GM18498 (cell line): ENCODE data around the gene IFT52.
A peak's percentile ranks its signal among the peaks of the same experiment; 100 is the strongest.

Experiments used
- ATAC-seq: cut with Tn5 transposase; IDR thresholded peaks from one replicate; pipeline ENCODE4 v1.9.1; 2021; ENCODE audit warnings: mild to moderate bottlenecking, moderate library complexity; ENCODE audit not compliant: unreplicated experiment

Gene IFT52

DNA sequence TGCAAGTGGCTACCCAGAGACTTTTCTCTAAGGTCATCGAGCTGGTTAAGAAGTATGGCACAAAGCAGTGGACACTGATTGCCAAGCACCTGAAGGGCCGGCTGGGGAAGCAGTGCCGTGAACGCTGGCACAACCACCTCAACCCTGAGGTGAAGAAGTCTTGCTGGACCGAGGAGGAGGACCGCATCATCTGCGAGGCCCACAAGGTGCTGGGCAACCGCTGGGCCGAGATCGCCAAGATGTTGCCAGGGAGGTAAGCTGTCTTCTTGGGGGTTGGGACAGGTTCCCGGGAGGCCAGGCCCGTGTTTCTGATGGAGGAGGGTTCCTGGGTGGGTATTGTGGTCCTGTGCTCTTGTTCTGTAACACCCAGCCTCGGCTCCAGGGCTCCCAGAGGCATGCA, 96.1 kb downstream of the IFT52 start:
- no peak for ATAC-seq

DNA sequence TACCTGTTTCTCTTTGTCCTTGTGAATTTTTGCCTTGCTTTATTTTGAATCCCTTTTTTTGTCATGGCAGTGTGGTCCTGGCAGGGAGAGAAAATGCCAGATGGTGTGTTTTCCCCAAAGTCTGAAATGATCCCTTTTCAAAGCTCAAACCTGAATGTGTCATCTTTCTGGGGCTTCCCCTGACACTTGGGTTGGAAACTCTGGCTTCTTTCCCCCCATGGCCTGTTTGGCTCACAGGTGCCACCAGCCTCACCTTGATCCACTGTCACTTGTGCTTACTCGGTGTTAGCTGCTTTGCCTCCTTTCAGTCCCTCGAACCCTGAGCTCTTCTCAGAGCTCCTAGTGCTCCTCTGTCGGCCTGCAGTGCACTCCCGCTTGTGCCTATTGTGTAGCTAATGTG, 98.4 kb downstream of the IFT52 start:
- no peak for ATAC-seq

DNA sequence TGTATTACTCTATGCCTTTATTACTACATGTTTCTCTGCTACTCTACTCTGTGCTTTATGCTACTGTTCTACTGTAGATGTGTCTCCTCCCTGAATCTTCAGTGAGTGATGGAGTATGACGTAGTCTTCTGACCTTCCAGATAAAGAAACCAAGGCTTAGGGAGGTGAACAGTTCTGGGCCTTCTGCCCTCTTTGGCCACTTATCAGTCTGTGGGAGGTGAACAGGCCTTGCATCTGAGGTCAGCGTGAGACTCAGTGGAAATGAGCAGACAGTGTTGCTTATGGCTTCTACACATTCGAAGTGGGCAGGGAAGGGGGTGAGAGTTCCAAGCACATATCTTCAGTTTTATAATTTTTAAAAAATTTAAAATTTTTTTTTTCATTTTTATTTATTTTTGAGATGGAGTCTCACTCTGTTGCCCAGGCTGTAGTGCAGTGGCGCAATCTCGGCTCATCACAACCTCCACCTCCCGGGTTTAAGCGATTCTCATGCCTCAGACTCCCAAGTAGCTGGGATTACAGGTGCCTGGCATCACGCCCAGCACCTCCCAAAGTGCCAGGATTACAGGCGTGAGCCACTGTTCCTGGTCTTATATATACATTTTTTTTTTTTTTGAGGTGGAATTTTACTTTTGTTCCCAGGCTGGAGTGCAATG, 100.3 kb downstream of the IFT52 start:
- no peak for ATAC-seq

DNA sequence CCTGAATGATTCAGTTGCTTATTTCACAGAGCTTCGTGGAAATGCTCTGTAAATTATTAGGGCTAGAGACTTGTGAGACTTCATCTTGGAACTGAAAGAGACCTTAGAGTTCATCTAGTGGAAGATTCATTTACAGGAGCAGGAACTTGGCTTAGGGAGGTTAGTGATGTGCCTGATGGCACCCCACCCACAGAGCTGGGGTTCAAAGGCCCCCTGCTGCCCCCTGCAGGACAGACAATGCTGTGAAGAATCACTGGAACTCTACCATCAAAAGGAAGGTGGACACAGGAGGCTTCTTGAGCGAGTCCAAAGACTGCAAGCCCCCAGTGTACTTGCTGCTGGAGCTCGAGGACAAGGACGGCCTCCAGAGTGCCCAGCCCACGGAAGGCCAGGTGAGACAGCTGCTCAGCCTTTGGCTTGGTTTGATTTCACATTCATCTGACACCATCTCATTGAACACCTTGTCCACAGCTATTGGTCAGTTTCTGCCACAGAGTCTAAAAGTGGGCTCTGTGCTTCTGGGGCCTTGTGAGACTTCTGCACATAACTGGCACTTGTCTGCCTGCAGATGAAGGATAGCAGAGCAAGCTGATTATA, 101.3 kb downstream of the IFT52 start:
- ATAC-seq, result peak; percentile 64

DNA sequence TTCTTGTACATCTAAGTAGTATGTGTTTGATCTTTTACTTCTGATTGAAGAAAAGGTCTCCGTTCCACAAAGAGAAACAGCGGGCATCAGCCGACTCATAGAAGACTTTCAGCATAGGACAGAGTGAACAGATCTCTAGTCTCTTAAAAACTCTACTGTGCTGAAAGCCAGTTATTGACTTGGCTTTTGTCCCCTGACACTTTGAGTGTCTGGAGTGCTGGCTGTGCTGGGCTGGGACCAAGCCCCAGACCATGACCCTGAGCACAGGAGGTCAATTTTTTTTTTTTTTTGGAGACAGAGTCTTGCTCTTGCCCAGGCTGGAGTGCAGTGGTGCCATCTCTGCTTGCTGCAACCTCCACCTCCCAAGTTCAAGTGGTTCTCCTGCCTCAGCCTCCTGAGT, 104.0 kb downstream of the IFT52 start:
- no peak for ATAC-seq

DNA sequence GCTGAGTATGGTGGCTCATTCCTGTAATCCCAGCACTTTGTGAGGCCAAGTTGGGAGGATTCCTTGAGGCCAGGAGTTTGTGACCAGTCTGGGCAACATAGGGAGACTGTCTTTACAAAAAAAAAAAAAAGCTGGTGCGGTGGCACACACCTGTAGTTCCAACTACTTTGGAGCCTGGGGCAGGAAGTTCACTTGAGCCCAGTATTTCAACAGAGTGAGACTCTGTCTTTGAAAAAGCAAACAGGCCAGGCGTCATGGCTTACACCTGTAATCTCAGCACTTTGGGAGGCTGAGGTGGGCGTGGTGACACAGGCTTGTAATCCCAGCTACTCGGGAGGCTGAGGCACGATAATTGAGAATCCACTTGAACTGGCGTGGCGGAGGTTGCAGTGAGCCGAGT, 104.8 kb downstream of the IFT52 start:
- no peak for ATAC-seq
